Common myeloid progenitor, CD34-positive (primary cell): ENCODE results near the gene TPCN1.

Experiments
- CTCF ChIA-PET: fragments of 350-600 bp; sonication (Branson Sonifier 250); formaldehyde crosslinking; loops from one replicate; lab custom pipeline; 2021; ENCODE audit warnings: antibody characterized with exemption; lab: Charles Lee
- POLR2A ChIA-PET: fragments of 350-600 bp; sonication (Branson Sonifier 250); formaldehyde crosslinking; loops from one replicate; lab custom pipeline; 2021; ENCODE audit warnings: antibody characterized with exemption; lab: Charles Lee
- DNase-seq, 3 donors: peaks; one replicate each; pipeline versions ENCODE4 v3.0.0 to v3.0.0-alpha.2; 2013
- H3K27ac ChIP-seq, 2 experiments: 1 replicate in 1 of 2; 2 replicates in 1 of 2; pipeline ENCODE4 v1.7.0; 2013; ENCODE audit warnings: inconsistent platforms in 2 of 2, low read length in 2 of 2, mild to moderate bottlenecking in 2 of 2, low read depth in 1 of 2, moderate library complexity in 1 of 2; ENCODE audit not compliant: severe bottlenecking in 2 of 2, insufficient read depth in 1 of 2, poor library complexity in 1 of 2
- H3K27me3 ChIP-seq, 5 experiments: replicated peaks in 2 of 5; 1 replicate in 3 of 5; 2 replicates in 2 of 5; pipeline versions ENCODE4 v1.6.1 to v1.7.0; 2013; ENCODE audit warnings: low read length in 4 of 5, mild to moderate bottlenecking in 2 of 5, moderate library complexity in 2 of 5, inconsistent platforms in 1 of 5; ENCODE audit not compliant: insufficient read depth in 5 of 5, control insufficient read depth in 4 of 5
- H3K36me3 ChIP-seq, 4 experiments: 1 replicate in 2 of 4; 2 replicates in 2 of 4; pipeline versions ENCODE4 v1.6.1 to v1.7.0; 2013; ENCODE audit warnings: low read length in 3 of 4, control low read depth in 1 of 4, mild to moderate bottlenecking in 1 of 4; ENCODE audit not compliant: control insufficient read depth in 4 of 4, insufficient read depth in 4 of 4
- H3K4me1 ChIP-seq, 4 experiments: 1 replicate in 3 of 4; 2 replicates in 1 of 4; pipeline versions ENCODE4 v1.6.1 to v1.7.1; 2013; ENCODE audit warnings: low read length in 3 of 4, mild to moderate bottlenecking in 3 of 4, control low read depth in 1 of 4, inconsistent platforms in 1 of 4, moderate library complexity in 1 of 4; ENCODE audit not compliant: control insufficient read depth in 4 of 4, insufficient read depth in 4 of 4; ENCODE audit errors: control extremely low read depth in 1 of 4
- H3K4me3 ChIP-seq, 7 experiments: 1 replicate in 4 of 7; 2 replicates in 3 of 7; pipeline versions ENCODE4 v1.5.1 to v1.7.0; 2013; ENCODE audit warnings: mild to moderate bottlenecking in 7 of 7, low read length in 6 of 7, moderate library complexity in 6 of 7, inconsistent platforms in 2 of 7, low read depth in 2 of 7, control low read depth in 1 of 7; ENCODE audit not compliant: insufficient read depth in 4 of 7, control insufficient read depth in 1 of 7; ENCODE audit errors: extremely low read depth in 1 of 7
- H3K9me3 ChIP-seq, 5 experiments: 1 replicate in 4 of 5; 2 replicates in 1 of 5; pipeline versions ENCODE4 v1.6.1 to v1.7.1; 2013; ENCODE audit warnings: low read length in 4 of 5, mild to moderate bottlenecking in 2 of 5, inconsistent platforms in 1 of 5, low read depth in 1 of 5, moderate library complexity in 1 of 5; ENCODE audit not compliant: control insufficient read depth in 4 of 5, insufficient read depth in 2 of 5; ENCODE audit errors: control extremely low read depth in 1 of 5
- WGBS: methylation state at CpG from one replicate; pipeline ENCODE4 v1.1.5; 2013; ENCODE audit not compliant: insufficient coverage; 5-methylcytosine and 5-hydroxymethylcytosine counted together

Gene TPCN1

GRCh38 chr12:113276946-113277500 lies 55.8 kb downstream of the TPCN1 start:
- no peak overlapping the region for H3K4me3 ChIP-seq
- peaks cover 0 to 2% (median 1%) of the 10 kb centered on the region in 4 experiments for H3K4me1 ChIP-seq
- WGBS: 96% methylated on average over 10 of the region's 10 CpGs
- no peaks in the 10 kb centered on the region for H3K27me3 ChIP-seq
- no peak for DNase-seq
- ChIA-PET CTCF (interaction anchor here (1.3 kb wide), 1 partner anchor 19 kb away, joined by 3 read pairs; no protein-coding TSS in a partner anchor), POLR2A (no interaction called here)
- no peaks in the 10 kb centered on the region for H3K9me3 ChIP-seq
- H3K36me3 ChIP-seq: peaks cover 0 to 42% (median 19%) of the 10 kb centered on the region in 4 experiments
- no peak overlapping the region for H3K27ac ChIP-seq

DNA sequence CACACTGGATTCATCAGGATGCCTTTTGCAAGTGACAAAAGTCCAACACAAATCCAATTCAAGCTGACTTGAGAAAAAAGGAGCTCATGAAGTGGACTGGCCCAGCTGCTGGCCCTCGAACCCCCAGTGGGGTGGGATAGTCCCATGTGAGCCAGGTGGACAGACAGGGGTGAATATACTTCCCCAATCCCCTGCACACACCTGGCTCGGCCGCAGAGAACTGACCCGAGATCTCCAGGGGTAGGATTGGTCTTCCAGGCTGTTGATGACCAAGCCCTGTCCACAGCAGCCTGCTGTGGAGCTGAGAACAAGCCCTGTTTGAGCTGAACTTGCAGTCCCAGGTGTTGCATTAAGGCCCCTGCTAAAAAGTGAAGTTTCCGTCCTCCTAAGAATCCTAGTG lies 56.2 kb downstream of the TPCN1 start:
- no peak for DNase-seq
- H3K9me3 ChIP-seq: no peaks in the 10 kb centered on the region
- POLR2A ChIA-PET: no interaction called here
- H3K27me3 ChIP-seq: no peaks in the 10 kb centered on the region
- WGBS: 97% methylated on average over 5 of the region's 5 CpGs
- H3K27ac ChIP-seq: no peak overlapping the region
- H3K36me3 ChIP-seq: peaks cover 0 to 42% (median 19%) of the 10 kb centered on the region in 4 experiments
- no peaks in the 10 kb centered on the region for H3K4me1 ChIP-seq
- H3K4me3 ChIP-seq: no peak overlapping the region
- CTCF ChIA-PET: interaction anchor here (1.3 kb wide), 1 partner anchor 20 kb away, joined by 3 read pairs; no protein-coding TSS in a partner anchor

- ChIA-PET CTCF (interaction anchor here (1.3 kb wide), 1 partner anchor 20 kb away, joined by 3 read pairs; no protein-coding TSS in a partner anchor), POLR2A (no interaction called here)
- Histone ChIP-seq H3K9me3 (no peaks in the 10 kb centered on the region), H3K4me1 (no peaks in the 10 kb centered on the region), H3K4me3 (no peak overlapping the region), H3K27ac (no peak overlapping the region), H3K36me3 (peaks cover 0 to 38% (median 15%) of the 10 kb centered on the region in 4 experiments), H3K27me3 (no peaks in the 10 kb centered on the region)
- 87% methylated on average over 7 of the region's 8 CpGs for WGBS
- DNase-seq: no peak
Measured at GRCh38 chr12:113278141-113278540, 56.9 kb downstream of the TPCN1 start.

- ChIA-PET POLR2A (no interaction called here), CTCF (interaction anchor here (1.3 kb wide), 1 partner anchor 21 kb away, joined by 3 read pairs; no protein-coding TSS in a partner anchor)
- Histone ChIP-seq H3K4me1 (no peaks in the 10 kb centered on the region), H3K36me3 (peaks cover 0 to 33% (median 12%) of the 10 kb centered on the region in 4 experiments), H3K4me3 (no peak overlapping the region), H3K9me3 (no peaks in the 10 kb centered on the region), H3K27me3 (no peaks in the 10 kb centered on the region), H3K27ac (no peak overlapping the region)
- DNase-seq: no peak
- 93% methylated on average over 4 of the region's 5 CpGs for WGBS
Measured at GRCh38 chr12:113278633-113279032, 57.4 kb downstream of the TPCN1 start.

- ChIA-PET POLR2A (no interaction called here), CTCF (interaction anchor here (1.0 to 1.7 kb wide), 3 partner anchors 27 to 81 kb away, joined by 3 to 4 read pairs (median 4); no protein-coding TSS in a partner anchor)
- Histone ChIP-seq H3K27me3 (no peaks in the 10 kb centered on the region), H3K9me3 (no peaks in the 10 kb centered on the region), H3K36me3 (peaks cover 0 to 26% (median 15%) of the 10 kb centered on the region in 4 experiments), H3K4me3 (no peak overlapping the region), H3K4me1 (peaks cover 0 to 11% (median 0%) of the 10 kb centered on the region in 4 experiments), H3K27ac (no peak overlapping the region)
- DNase-seq: no peak
- WGBS: 84% methylated on average over 13 of the region's 13 CpGs
Measured at GRCh38 chr12:113284751-113285150, 63.5 kb downstream of the TPCN1 start.

- H3K9me3 ChIP-seq: no peaks in the 10 kb centered on the region
- POLR2A ChIA-PET: no interaction called here
Measured at GRCh38 chr12:113285679-113286610, 64.7 kb downstream of the TPCN1 start.

More at GRCh38 chr12:113285679-113286610, 64.7 kb downstream of the TPCN1 start:
- no peaks in the 10 kb centered on the region for H3K27me3 ChIP-seq
- WGBS: 97% methylated on average over 17 of the region's 22 CpGs
- H3K4me3 ChIP-seq: no peak overlapping the region
- H3K27ac ChIP-seq: no peak overlapping the region
- DNase-seq: no peak
- peaks cover 0 to 37% (median 18%) of the 10 kb centered on the region in 4 experiments for H3K36me3 ChIP-seq
- peaks cover 0 to 11% (median 0%) of the 10 kb centered on the region in 4 experiments for H3K4me1 ChIP-seq
- CTCF ChIA-PET: no interaction called here
